Measurements from ENCODE around the gene NCLN. TPM values are rescaled to one million over a fixed set of nuclear protein-coding genes. Genes with fewer than 3 reads are reported as not detected.

NCLN gene
- total and polyA plus RNA-seq, 9 of the 15 experiments (the other 6 are each of a cell fraction or from before 2014, with no cell fraction given), result 3.8 to 126 (median 39.6) TPM

DNA sequence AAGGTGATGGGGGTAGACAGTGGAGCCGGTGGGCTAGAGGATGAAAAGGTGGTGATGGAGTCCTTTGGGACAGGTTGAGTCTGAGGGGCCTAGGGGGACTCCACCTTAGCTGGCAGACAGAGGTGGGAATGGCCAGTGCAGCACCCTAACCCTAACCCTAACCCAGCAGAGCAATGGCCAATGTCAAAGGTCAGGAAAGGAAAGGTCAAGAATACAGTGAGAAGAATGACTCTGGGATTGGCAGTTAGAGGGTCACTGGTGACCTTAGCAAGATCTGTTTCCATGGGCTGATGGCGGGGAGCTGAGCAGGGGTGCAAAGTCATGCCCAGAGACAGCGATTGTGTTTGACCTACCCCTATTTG, 33.3 kb upstream of the NCLN start:
- H3K4me2 ChIP-seq (ENCODE audit: insufficient read depth, low read length), result no peak overlapping the region
- peaks cover 10 to 38% of the 10 kb centered on the region in 2 experiments for H3K4me1 ChIP-seq (replicated peaks in 1 of 2; ENCODE audit: control insufficient read depth in 2 of 2, insufficient read depth in 2 of 2, low read length in 2 of 2)
- H3K9me3 ChIP-seq (replicated peaks; ENCODE audit: control insufficient read depth, insufficient read depth, low read depth, low read length), result no peaks in the 10 kb centered on the region; the same call in 1 of the 2 replicates
- DNase-seq (ENCODE audit: extremely low read depth in 1 of 4, low spot score in 3 of 4) (no peak), FAIRE-seq (no peak), ATAC-seq (no peak)
- peaks cover 4% of the 10 kb centered on the region; the same call in 1 of the 3 replicates for H3K79me2 ChIP-seq (ENCODE audit: control insufficient read depth, insufficient read depth, low read length)
- no peak overlapping the region; the same call in 2 of the 3 replicates for H3K27ac ChIP-seq (ENCODE audit: extremely low read depth, low read depth, low read length)
- in situ Hi-C loops (cut with MboI), result no loop called here
- ChIA-PET CTCF (ENCODE audit: low intra/inter-chr PET ratio) (no interaction called here), POLR2A (interaction anchor here (0.6 kb wide), 1 partner anchor 101 kb away, joined by 4 read pairs; no protein-coding TSS in a partner anchor)
- H3K36me3 ChIP-seq (ENCODE audit: control insufficient read depth, insufficient read depth, low read length), result no peaks in the 10 kb centered on the region
- peak overlapping the region in 1 of 2 experiments; percentile 36; a peak in 1 of 4 replicates for H3K9ac ChIP-seq (ENCODE audit: insufficient read depth in 1 of 2, low read depth in 2 of 2, low read length in 2 of 2)
- BruUV-seq (replicated peaks), result no TSS peak
- H4K20me1 ChIP-seq (replicated peaks; ENCODE audit: control insufficient read depth, insufficient read depth, low read length), result no peaks in the 10 kb centered on the region
- intact Hi-C loops (cut with micrococcal nuclease), result no loop called here
- no peak overlapping the region for H2AFZ ChIP-seq (ENCODE audit: low read depth, low read length)
- no peak for TF ChIP-seq DPF2 (IDR thresholded peaks at IDR 0.05)
- TF ChIP-seq, protein P1, sequence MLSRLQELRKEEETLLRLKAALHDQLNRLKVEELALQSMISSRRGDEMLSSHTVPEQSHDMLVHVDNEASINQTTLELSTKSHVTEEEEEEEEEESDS (CRISPR knock-in tag; IDR thresholded peaks at IDR 0.05), result no peak
- TF ChIP-seq NR2C1 (IDR thresholded peaks at IDR 0.05), result peak; percentile 64
- TF ChIP-seq NR2C1 (tag; IDR thresholded peaks at IDR 0.05), result peak; percentile 70
- TF ChIP-seq NUFIP1 (IDR thresholded peaks at IDR 0.05; ENCODE audit: partially characterized antibody), result no peak
- no peak for TF ChIP-seq RBM39 (optimal IDR thresholded peaks at IDR 0.05; ENCODE audit: low read depth, low read length)
- TF ChIP-seq NR2C2 (CRISPR knock-in tag; IDR thresholded peaks at IDR 0.05), result no peak
- peak; percentile 52; the same call in 1 of the 2 replicates for TF ChIP-seq NR2C2 (tag; IDR thresholded peaks at IDR 0.05)
- 50% methylated on average over 3 of the region's 3 CpGs for WGBS (ENCODE audit: insufficient coverage, low coverage, missing lambda C conversion rate)
- H3K27me3 ChIP-seq (ENCODE audit: control insufficient read depth in 2 of 2, insufficient read depth in 2 of 2, low read length in 2 of 2), result no peaks in the 10 kb centered on the region; a peak in 1 of 5 replicates
- no peak overlapping the region for H3K4me3 ChIP-seq
- no peaks in the 10 kb centered on the region for H3K9me1 ChIP-seq (ENCODE audit: control insufficient read depth, insufficient read depth, low read length)
